Osteoblast (primary cell): ENCODE data around the gene CLCN3. TPM values are rescaled to one million over a fixed set of nuclear protein-coding genes. Genes with fewer than 3 reads are reported as not detected.
A peak's percentile ranks its signal among the peaks of the same experiment; 100 is the strongest.
"Not testable (repeated sequence)": the region's sequence is repeated elsewhere in the genome, so short reads cannot be mapped to it uniquely, and the experiment has no call there.

Source experiments
- DNase-seq: peaks from one replicate; pipeline ENCODE4 v3.0.0; 2011; ENCODE audit warnings: low spot score, mixed read lengths; ENCODE audit not compliant: insufficient read length; ENCODE audit errors: missing footprints
- H2AFZ ChIP-seq: 2 replicates; pipeline ENCODE4 v1.6.0; 2011; ENCODE audit warnings: mild to moderate bottlenecking, low read length
- H3K27ac ChIP-seq: 2 replicates; pipeline ENCODE4 v1.5.1; 2011; ENCODE audit warnings: mild to moderate bottlenecking, low read depth, low read length, moderate library complexity
- H3K27me3 ChIP-seq: 2 replicates; pipeline ENCODE4 v1.6.0; 2012; ENCODE audit warnings: mild to moderate bottlenecking, control low read depth, inconsistent platforms, low read length, moderate library complexity; ENCODE audit not compliant: insufficient read depth
- H3K36me3 ChIP-seq: 2 replicates; pipeline ENCODE4 v1.5.1; 2011; ENCODE audit warnings: mild to moderate bottlenecking, low read length, control low read depth, moderate library complexity; ENCODE audit not compliant: insufficient read depth
- H3K4me1 ChIP-seq: 2 replicates; pipeline ENCODE4 v1.5.1; 2011; ENCODE audit warnings: mild to moderate bottlenecking, low read length, control low read depth, moderate library complexity; ENCODE audit not compliant: insufficient read depth
- H3K4me2 ChIP-seq: 2 replicates; pipeline ENCODE4 v1.6.0; 2011; ENCODE audit warnings: mild to moderate bottlenecking, low read length; ENCODE audit not compliant: insufficient read depth
- H3K4me3 ChIP-seq: fragments of 200-600 bp; sonication (generic); 3 replicates; pipeline ENCODE4 v1.5.1; 2012; ENCODE audit warnings: mild to moderate bottlenecking, low read length, inconsistent platforms; ENCODE audit not compliant: insufficient read depth
- H3K79me2 ChIP-seq: 2 replicates; pipeline ENCODE4 v1.6.0; 2012; ENCODE audit warnings: mild to moderate bottlenecking, low read length, control low read depth, inconsistent platforms; ENCODE audit not compliant: insufficient read depth
- H3K9me3 ChIP-seq: 2 replicates; pipeline ENCODE4 v1.5.1; 2011; ENCODE audit warnings: low read depth, low read length, control low read depth
- H4K20me1 ChIP-seq: 2 replicates; pipeline ENCODE4 v1.6.0; 2012; ENCODE audit warnings: mild to moderate bottlenecking, low read length, control low read depth; ENCODE audit not compliant: insufficient read depth
- total RNA-seq: library from RNA; depleted of rRNA; stranded (reverse); fragments of >200 nt; gene quantifications from 2 replicates; pipeline ENCODE4 v1.2.3, GENCODE V29; 2012
- TF ChIP-seq, protein P1 (sequence below): IDR thresholded peaks from 2 replicates; pipeline ENCODE4 v1.5.1; 2011; ENCODE audit warnings: mild to moderate bottlenecking, low read depth, low read length, moderate library complexity; ENCODE audit errors: extremely low read depth

CLCN3 gene
- total RNA-seq, 1 donor = 32.2 TPM

DNA sequence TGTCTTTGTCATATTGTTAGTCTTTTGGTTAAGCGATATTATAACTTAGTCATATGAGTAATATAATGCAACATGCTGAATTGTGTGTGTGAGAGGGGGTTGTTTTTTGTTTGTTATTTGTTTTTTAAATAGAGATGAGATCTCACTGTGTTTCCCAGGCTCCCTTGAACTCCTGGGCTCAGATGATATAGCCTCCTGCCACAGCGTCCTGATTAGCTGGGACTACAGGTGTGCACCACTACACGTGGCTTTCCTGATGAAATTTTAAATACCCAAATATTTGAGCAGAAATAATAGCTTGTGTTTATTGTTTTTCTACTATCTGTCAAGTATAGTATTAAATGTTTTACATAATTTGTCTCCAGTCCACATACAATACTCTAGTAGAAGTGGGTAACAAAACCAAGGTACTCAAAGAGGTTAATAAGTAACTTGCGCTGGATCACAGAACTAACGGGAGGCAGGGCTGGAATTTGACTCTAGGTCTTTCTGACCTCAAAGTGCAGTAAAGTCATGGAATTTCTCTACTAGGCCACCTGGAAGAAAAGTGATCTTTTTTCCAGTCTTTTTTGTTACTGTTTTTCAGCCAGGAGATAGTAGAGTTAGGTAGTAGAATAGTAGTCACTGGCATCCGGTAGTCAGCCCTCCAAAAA lies 47.8 kb downstream of the CLCN3 start:
- TF ChIP-seq, protein P1, sequence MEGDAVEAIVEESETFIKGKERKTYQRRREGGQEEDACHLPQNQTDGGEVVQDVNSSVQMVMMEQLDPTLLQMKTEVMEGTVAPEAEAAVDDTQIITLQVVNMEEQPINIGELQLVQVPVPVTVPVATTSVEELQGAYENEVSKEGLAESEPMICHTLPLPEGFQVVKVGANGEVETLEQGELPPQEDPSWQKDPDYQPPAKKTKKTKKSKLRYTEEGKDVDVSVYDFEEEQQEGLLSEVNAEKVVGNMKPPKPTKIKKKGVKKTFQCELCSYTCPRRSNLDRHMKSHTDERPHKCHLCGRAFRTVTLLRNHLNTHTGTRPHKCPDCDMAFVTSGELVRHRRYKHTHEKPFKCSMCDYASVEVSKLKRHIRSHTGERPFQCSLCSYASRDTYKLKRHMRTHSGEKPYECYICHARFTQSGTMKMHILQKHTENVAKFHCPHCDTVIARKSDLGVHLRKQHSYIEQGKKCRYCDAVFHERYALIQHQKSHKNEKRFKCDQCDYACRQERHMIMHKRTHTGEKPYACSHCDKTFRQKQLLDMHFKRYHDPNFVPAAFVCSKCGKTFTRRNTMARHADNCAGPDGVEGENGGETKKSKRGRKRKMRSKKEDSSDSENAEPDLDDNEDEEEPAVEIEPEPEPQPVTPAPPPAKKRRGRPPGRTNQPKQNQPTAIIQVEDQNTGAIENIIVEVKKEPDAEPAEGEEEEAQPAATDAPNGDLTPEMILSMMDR = no peak
- Histone ChIP-seq H2AFZ (no peak overlapping the region), H3K79me2 (peaks cover 42% of the 10 kb centered on the region)

DNA sequence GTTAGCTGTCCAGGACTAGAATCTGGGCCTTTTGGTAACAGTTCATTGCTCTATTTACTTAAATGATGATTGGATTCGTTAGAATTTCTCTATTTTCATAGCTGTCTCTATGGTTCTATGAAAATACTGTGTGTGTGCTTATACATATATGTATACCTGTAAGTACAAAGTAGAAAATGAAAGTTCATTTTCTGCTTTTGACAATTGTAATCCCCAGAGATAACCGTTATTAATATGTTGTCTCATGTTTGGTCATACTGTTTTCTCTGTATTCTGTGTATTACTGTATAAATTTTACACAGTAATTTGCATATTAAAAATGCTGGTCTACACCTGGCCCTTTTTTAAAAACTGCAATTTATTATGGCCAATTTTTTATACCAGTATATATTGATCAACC lies 55.4 kb downstream of the CLCN3 start:
- no peaks in the 10 kb centered on the region for H3K36me3 ChIP-seq
- no peak for DNase-seq
- TF ChIP-seq, protein P1 = no peak
- no peaks in the 10 kb centered on the region for H3K4me1 ChIP-seq
- no peaks in the 10 kb centered on the region for H4K20me1 ChIP-seq
- H3K4me2 ChIP-seq = no peak overlapping the region
- H3K27ac ChIP-seq = no peak overlapping the region
- H3K4me3 ChIP-seq = no peak overlapping the region
- H3K9me3 ChIP-seq = no peaks in the 10 kb centered on the region
- H3K79me2 ChIP-seq = peaks cover 5% of the 10 kb centered on the region
- no peak overlapping the region for H2AFZ ChIP-seq
- H3K27me3 ChIP-seq = no peaks in the 10 kb centered on the region

More for the DNA sequence above, 47.8 kb downstream of the CLCN3 start:
- Histone ChIP-seq H3K36me3 (no peaks in the 10 kb centered on the region), H3K27me3 (no peaks in the 10 kb centered on the region), H3K4me2 (no peak overlapping the region), H3K27ac (no peak overlapping the region), H3K9me3 (no peaks in the 10 kb centered on the region), H4K20me1 (no peaks in the 10 kb centered on the region), H3K4me3 (no peak overlapping the region), H3K4me1 (peaks cover 6% of the 10 kb centered on the region)
- no peak for DNase-seq

GRCh38 chr4:169677150-169677748 lies 56.9 kb downstream of the CLCN3 start:
- no peaks in the 10 kb centered on the region for H3K27me3 ChIP-seq
- no peak overlapping the region for H3K4me3 ChIP-seq
- H3K9me3 ChIP-seq = no peaks in the 10 kb centered on the region
- no peaks in the 10 kb centered on the region for H4K20me1 ChIP-seq
- H2AFZ ChIP-seq = no peak overlapping the region
- H3K4me2 ChIP-seq = no peak overlapping the region
- H3K27ac ChIP-seq = no peak overlapping the region
- TF ChIP-seq, protein P1 = no peak
- H3K36me3 ChIP-seq = no peaks in the 10 kb centered on the region
- peak; percentile 34 for DNase-seq
- no peaks in the 10 kb centered on the region for H3K4me1 ChIP-seq
- H3K79me2 ChIP-seq = peaks cover 3% of the 10 kb centered on the region

GRCh38 chr4:169678486-169678885 lies 58.1 kb downstream of the CLCN3 start:
- H3K36me3 ChIP-seq, H3K9me3 ChIP-seq, H2AFZ ChIP-seq, H3K4me3 ChIP-seq, H3K4me2 ChIP-seq, H3K79me2 ChIP-seq, H3K27me3 ChIP-seq, H3K27ac ChIP-seq, H3K4me1 ChIP-seq, H4K20me1 ChIP-seq, DNase-seq: not testable (repeated sequence)

DNA sequence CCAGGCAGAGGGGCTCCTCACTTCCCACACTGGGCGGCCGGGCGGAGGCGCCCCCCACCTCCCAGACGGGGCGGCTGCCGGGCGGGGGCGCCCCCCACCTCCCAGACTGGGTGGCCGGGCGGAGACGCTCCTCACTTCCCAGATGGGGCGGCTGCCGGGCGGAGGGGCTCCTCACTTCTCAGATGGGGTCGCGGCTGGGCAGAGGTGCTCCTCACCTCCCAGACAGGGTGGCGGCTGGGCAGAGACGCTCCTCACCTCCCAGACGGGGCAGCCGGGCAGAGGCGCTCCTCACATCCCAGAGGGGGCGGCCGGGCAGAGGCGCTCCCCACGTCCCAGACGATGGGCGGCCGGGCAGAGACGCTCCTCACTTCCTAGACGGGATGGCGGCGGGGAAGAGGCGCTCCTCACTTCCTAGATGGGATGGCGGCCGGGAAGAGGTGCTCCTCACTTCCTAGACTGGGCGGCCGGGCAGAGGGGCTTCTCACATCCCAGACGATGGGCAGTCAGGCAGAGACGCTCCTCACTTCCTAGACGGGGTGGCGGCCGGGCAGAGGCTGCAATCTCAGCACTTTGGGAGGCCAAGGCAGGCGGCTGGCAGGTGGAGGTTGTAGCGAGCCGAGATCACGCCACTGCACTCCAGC lies 58.7 kb downstream of the CLCN3 start:
- H3K79me2 ChIP-seq, DNase-seq, H2AFZ ChIP-seq, H3K4me2 ChIP-seq, H3K4me3 ChIP-seq, H4K20me1 ChIP-seq, H3K27ac ChIP-seq, H3K9me3 ChIP-seq, H3K36me3 ChIP-seq, H3K27me3 ChIP-seq, H3K4me1 ChIP-seq: not testable (repeated sequence)
